K562 (cell line): ENCODE data around the gene IFT81. TPM values are rescaled to one million over a fixed set of nuclear protein-coding genes. Genes with fewer than 3 reads are reported as not detected.

ENCODE experiments used
- JUND ChIP-seq, 2 experiments: IDR thresholded peaks; 2 replicates in 1 of 2; 3 replicates in 1 of 2; pipeline ENCODE4 v1.6.1; 2011; ENCODE audit warnings: borderline replicate concordance in 2 of 2, low read depth in 2 of 2, low read length in 2 of 2, improper control_type of control experiment in 1 of 2, missing biosample characterization in 1 of 2, missing genetic modification characterization in 1 of 2, missing genetic modification reagents in 1 of 2
- MGA ChIP-seq: fragments of 450-650 bp; IDR thresholded peaks from 2 replicates; pipeline ENCODE4 v1.6.1; 2016; ENCODE audit warnings: mild to moderate bottlenecking, moderate library complexity
- PML ChIP-seq: IDR thresholded peaks from 2 replicates; pipeline ENCODE4 v1.6.1; 2012; ENCODE audit warnings: low read length, inconsistent platforms
- polyA plus RNA-seq, 8 experiments: library from polyadenylated mRNA; depleted of rRNA in 4 of 8; stranded (reverse) in 5 of 8; unstranded in 3 of 8; fragments of >200 nt; fragmentation: Nextera tagmentation in 2 of 8; fragmentation: Illumina TruSeq in 1 of 8; extraction: Ambion mirVana in 2 of 8; extraction: Trizol in 1 of 8; gene quantifications; 2 replicates each; pipeline versions ENCODE4 v1.2.1 to v1.2.3, GENCODE V29; 2011 to 2014; ENCODE audit warnings: inconsistent platforms in 1 of 8, missing spikeins in 1 of 8
- total RNA-seq, 7 experiments: library from RNA; depleted of rRNA in 6 of 7; stranded (reverse); fragments of >200 nt in 6 of 7; fragmentation: Illumina TruSeq in 2 of 7; extraction: Trizol in 2 of 7; gene quantifications; 2 replicates each; pipeline versions ENCODE4 v1.2.1 to v1.2.3, GENCODE V29; 2011 to 2021; ENCODE audit warnings: low replicate concordance in 1 of 7
- TF ChIP-seq, protein P1 (sequence below), 3 experiments: fragments of 200-800 bp in 1 of 3; fragments of 250-450 bp in 1 of 3; fragments of 450-650 bp in 1 of 3; sonication (Bioruptor Pico) in 1 of 3; sonication (Bioruptor generic) in 1 of 3; formaldehyde crosslinking in 1 of 3; IDR thresholded peaks; 2 replicates each; pipeline versions ENCODE4 v1.6.1 to v1.8.0; 2016 to 2022; ENCODE audit warnings: mild to moderate bottlenecking in 2 of 3, missing genetic modification characterization in 2 of 3, missing compliant biosample characterization in 1 of 3, moderate library complexity in 1 of 3
- TF ChIP-seq, protein P2 (sequence below): fragments of 450-650 bp; formaldehyde crosslinking; IDR thresholded peaks from 2 replicates; pipeline ENCODE4 v1.4.0; 2020; ENCODE audit warnings: mild to moderate bottlenecking, mixed read lengths

IFT81 gene
- total and polyA plus RNA-seq, 9 of the 15 experiments (the other 6 are each of a cell fraction or from before 2014, with no cell fraction given): 2.8 to 11.9 (median 7.9) TPM

GRCh38 chr12:110266381-110266960 lies 142.3 kb downstream of the IFT81 start (continued):
- TF ChIP-seq JUND (IDR thresholded peaks at IDR 0.05; ENCODE audit: borderline replicate concordance, low read depth, low read length) (no peak), JUND (tag; IDR thresholded peaks at IDR 0.05; ENCODE audit: borderline replicate concordance, low read depth, low read length) (no peak), MGA (peak; percentile 97), PML (no peak)
- TF ChIP-seq, protein P1, sequence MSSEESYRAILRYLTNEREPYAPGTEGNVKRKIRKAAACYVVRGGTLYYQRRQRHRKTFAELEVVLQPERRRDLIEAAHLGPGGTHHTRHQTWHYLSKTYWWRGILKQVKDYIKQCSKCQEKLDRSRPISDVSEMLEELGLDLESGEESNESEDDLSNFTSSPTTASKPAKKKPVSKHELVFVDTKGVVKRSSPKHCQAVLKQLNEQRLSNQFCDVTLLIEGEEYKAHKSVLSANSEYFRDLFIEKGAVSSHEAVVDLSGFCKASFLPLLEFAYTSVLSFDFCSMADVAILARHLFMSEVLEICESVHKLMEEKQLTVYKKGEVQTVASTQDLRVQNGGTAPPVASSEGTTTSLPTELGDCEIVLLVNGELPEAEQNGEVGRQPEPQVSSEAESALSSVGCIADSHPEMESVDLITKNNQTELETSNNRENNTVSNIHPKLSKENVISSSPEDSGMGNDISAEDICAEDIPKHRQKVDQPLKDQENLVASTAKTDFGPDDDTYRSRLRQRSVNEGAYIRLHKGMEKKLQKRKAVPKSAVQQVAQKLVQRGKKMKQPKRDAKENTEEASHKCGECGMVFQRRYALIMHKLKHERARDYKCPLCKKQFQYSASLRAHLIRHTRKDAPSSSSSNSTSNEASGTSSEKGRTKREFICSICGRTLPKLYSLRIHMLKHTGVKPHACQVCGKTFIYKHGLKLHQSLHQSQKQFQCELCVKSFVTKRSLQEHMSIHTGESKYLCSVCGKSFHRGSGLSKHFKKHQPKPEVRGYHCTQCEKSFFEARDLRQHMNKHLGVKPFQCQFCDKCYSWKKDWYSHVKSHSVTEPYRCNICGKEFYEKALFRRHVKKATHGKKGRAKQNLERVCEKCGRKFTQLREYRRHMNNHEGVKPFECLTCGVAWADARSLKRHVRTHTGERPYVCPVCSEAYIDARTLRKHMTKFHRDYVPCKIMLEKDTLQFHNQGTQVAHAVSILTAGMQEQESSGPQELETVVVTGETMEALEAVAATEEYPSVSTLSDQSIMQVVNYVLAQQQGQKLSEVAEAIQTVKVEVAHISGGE (CRISPR knock-in tag; IDR thresholded peaks at IDR 0.05): no peak
- TF ChIP-seq, protein P2, sequence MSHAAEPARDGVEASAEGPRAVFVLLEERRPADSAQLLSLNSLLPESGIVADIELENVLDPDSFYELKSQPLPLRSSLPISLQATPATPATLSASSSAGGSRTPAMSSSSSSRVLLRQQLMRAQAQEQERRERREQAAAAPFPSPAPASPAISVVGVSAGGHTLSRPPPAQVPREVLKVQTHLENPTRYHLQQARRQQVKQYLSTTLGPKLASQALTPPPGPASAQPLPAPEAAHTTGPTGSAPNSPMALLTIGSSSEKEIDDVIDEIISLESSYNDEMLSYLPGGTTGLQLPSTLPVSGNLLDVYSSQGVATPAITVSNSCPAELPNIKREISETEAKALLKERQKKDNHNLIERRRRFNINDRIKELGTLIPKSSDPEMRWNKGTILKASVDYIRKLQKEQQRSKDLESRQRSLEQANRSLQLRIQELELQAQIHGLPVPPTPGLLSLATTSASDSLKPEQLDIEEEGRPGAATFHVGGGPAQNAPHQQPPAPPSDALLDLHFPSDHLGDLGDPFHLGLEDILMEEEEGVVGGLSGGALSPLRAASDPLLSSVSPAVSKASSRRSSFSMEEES (CRISPR knock-in tag): peak; percentile 89
